Kasumi-1 (cell line): ENCODE measurements around the gene FAM89A.
"Not testable (repeated sequence)": the region's sequence is repeated elsewhere in the genome, so short reads cannot be mapped to it uniquely, and the experiment has no call there.

ENCODE experiments used
- DNase-seq, 2 experiments: peaks; one replicate each; lab custom pipeline; 2025; lab: John Stamatoyannopoulos, UW

The FAM89A gene

GRCh38 chr1:230992100-230992774 is 47.8 kb downstream of the FAM89A start:
- no peak for DNase-seq

GRCh38 chr1:230987448-230987847 is 52.6 kb downstream of the FAM89A start:
- no peak for DNase-seq

GRCh38 chr1:230986976-230987375 is 53.1 kb downstream of the FAM89A start:
- no peak for DNase-seq

GRCh38 chr1:230985711-230986110 is 54.3 kb downstream of the FAM89A start:
- DNase-seq, result no peak

GRCh38 chr1:230984622-230985515 is 55.2 kb downstream of the FAM89A start:
- DNase-seq, result not testable (repeated sequence)

- no peak for DNase-seq
Measured at GRCh38 chr1:230983811-230984210, 56.2 kb downstream of the FAM89A start.

GRCh38 chr1:230982696-230983095 is 57.4 kb downstream of the FAM89A start:
- DNase-seq, result no peak

DNA sequence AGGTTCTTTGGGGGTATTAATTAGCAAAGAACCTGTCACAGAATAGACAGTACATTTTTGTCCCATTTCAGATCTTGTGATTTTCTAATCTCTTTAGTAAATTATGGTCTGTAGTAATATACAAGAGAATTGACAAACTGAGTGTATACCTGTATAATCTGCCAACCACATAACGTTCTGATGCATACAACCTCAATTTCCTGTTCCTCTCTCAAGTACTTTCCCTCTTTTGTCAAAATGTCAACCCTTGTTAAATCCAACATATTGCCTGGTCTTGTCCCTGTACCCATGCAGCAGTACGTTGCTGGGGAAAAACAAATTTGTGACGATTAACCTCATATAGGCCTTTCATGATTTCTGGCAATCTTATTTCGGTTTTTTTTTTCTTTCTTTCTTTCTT is 60.1 kb downstream of the FAM89A start:
- DNase-seq, result no peak

DNA sequence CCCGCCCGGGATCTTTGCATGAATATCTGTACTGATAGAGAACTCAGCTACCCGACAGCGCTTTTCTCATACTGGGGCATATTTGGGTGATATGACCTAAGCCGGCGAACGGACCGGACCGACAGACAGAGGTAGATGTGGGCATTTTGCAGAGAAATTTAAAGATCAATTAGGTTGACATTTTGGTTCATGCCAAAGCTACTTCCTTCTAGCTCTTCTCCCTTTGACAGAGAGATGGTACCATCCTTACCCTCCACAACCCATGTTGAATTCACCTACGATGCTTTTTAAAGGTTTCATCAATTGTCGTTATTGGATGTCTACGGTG is 60.7 kb downstream of the FAM89A start:
- no peak for DNase-seq

DNA sequence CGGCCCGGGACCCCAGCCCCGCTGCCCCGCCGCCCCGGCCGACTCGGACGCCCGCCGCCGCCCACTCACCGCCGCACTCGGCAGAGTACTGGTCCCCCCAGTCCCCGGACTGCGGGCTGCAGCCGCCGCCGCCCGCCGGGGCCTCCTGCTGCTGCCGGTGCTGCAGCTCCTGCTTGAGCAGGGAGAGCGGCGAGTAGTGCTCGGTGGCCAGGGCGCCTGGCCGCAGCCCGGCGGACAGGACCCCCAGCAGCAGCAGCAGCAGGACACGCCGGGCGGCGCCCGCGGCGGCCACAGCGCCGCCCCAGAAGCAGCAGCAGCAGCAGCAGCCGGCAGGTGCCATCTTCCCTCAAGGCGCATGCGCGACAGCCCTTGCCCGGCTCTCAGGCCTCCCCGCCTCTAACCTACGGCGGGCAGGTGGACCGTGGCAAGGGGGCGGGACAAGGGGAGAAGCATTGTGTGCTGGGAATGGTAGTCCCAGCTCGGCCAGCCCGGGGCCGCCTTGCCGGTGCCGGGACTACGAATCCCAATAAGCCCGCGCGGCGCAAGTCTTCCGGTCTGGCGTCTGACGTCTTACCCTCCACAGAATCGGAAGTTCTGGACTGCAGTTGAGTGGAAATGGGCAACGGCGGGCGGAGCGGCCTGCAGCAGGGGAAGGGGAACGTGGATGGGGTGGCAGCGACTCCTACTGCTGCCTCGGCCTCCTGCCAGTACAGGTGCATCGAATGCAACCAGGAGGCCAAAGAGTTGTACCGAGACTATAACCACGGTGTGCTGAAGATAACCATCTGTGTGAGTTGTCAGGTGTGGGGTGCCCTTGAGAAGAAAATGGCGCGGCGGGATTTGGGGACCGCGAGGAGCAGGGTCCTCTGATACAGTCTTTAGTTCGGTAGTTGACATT is 61.3 kb downstream of the FAM89A start, which contains the start of the genes ARV1 and TTC13:
ARV1 (plus strand) TSS at position 604 of the 898 bp plus-strand sequence; CDS start at position 616, 12 bp downstream.
TTC13 (minus strand) TSS at position 371 of the 898 bp plus-strand sequence; CDS start at position 340, 31 bp downstream.
- peak; percentile 98 for DNase-seq

DNA sequence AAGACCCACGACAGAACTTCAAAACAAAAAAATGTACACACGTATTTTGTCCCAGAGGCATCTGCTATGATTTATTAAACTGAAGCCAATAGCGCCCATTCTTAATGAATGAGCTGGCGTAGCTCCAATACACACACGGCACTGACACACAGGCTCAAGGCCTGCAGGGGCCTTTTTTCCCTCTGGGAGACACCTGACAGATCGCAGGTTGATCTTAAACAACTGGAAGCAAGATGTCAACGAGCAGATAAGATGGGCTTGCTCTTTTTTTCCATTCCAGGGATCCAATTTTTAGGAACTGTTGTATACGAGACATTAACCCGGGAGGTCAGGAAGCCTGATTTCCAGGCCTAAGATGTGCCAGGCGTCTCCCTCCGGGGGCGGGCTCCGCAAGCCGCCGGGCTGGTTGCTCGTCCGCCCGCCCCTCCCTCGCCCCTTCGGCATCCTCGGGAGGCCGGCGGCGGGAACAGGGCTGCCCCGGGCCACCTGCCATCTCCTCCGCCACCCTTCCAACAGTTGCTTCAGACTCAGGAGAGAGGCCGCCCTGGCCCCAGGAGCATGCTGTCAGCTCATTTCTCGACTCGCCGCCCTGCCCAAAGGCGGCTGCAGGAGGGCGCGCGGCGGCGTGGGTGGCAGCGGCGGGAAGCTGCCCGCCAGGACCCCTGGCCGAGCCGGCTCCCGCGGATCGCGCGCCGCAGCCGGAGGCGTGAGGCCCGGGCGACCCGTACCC is 62.1 kb downstream of the FAM89A start:
- DNase-seq, result peak; percentile 36 to 44

DNA sequence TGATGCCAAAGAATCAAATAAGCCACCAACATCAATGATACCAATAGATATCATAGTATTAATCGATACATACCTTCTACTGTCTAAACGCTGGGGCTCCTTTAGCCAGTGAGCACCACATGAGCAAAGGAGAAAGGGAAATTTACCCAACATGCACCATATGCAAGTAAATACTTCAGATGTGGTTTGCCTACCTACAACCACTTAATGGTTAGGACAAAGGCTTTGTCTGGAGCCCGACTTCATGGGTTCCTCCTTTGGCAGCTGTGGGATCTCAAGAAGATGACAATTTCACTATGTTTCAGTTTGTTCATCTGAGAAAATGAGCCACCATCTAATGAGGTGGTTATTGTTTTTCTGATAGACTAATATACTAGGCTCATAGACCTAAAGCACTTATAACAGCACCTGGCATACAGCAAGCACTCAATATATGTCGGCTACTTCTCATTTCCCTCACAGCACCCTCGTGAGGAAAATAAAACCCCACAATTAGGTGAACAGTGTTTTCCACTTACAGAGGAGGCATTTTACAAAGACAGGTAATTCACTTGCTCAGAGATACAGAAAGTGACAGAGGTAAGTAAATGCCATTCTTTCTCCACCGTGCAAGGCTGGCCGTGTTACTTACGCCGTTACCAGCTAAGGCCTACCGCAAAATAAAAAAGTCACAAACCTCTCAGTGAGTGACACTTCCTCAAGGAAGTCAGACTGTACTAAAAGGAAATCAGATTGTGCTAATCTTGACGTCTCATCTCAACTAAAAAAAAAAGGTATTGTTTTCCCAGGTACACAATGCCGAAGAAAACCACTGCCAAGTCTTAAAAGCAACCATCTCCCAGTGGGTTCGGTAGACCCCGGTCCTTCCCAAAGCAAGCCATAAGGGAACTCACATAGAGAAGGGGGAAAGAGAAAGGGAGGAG is 63.0 kb downstream of the FAM89A start:
- DNase-seq, result peak; percentile 19 to 44

- no peak for DNase-seq
Measured at GRCh38 chr1:230976360-230976759, 63.7 kb downstream of the FAM89A start.

DNA sequence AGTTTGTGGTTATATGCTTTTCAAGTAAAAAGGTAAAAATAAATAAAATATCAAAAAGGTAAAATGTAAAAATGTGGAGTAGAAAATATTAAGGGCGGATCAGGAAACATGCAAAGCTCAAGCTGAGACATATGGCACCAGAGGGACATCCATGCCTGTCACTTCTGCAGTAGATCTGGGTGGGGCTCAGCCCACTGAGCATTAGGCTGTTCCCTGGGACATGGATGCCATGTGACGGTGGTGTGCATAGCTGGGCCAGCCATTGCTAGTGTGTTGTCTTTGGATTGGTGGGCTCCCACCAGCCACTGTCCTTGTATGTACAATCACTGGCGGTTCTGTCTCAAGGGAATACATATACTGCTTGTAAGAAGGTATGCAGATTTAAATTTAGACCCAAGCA is 64.4 kb downstream of the FAM89A start:
- no peak for DNase-seq

DNA sequence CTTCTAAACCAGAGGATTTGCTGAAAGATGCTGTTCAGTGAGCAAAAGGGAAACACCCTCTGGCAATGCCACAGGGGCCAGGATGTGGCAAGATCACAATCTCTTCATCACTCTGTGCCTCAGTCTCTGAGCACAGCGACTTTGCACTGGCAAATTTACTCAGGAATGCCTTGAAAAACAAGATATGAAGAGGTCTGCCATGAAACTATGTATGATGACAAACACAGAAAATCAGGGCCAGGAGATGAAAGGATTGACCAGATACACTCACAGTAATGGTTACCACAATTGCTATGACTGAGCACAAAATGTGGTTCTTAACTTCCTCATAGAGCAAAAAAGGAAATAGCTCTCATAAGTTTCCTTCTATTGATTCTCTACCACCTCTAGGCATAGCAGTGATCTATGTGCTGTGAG is 67.2 kb downstream of the FAM89A start:
- DNase-seq, result peak; percentile 75 to 85

DNA sequence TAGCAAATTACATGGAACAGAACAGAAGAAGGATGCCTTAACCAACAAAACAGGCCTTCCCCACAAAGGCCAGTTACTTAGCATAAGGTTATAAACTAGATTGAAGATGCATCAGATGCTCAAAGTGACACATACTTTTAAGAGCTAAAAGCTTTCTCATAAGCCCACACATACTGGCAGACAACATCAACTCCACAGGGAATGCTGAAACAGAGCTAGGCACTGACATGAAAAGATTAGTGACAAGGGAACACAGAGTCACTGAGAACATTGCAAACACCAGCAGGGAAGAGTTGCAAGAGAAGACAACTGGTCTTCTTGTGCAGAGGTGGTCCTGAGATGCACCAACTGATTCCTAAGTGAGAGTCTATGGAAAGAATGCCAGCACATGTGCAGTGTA is 68.3 kb downstream of the FAM89A start:
- no peak for DNase-seq

DNA sequence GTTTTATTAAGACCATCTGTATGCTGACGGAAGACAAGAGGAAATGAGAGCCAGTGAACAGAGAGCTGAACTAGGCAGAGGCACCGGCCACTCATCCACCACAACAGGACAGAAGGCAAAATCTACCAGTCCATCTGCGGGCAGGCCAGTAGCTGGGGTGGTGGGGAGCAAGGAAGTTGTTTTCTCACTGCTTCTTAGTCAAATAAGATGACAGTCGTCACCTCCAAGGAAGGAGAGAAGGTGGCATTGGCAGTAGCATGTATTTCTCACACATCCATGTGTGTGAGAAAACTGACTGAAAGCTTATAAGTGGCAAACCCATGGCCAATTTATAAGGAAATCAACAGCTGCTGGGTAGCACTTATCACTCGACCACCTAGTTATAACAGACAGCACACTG is 69.6 kb downstream of the FAM89A start:
- DNase-seq, result no peak
